H1 (cell line): ENCODE data around the gene SLC30A3. TPM values are rescaled to one million over a fixed set of nuclear protein-coding genes. Genes with fewer than 3 reads are reported as not detected.

Experiments used
- CHD7 ChIP-seq: fragments of 300-600 bp; sonication (generic); IDR thresholded peaks from 2 replicates; pipeline ENCODE4 v1.7.1; 2012; ENCODE audit warnings: low read length, moderate library complexity, mild to moderate bottlenecking, inconsistent platforms; ENCODE audit not compliant: insufficient replicate concordance
- polyA plus RNA-seq, 7 experiments: library from polyadenylated mRNA; depleted of rRNA in 3 of 7; stranded (reverse) in 5 of 7; unstranded in 2 of 7; fragments of >200 nt in 5 of 7; fragments of 200-250 nt in 2 of 7; gene quantifications; 1 replicate in 5 of 7; 2 replicates in 1 of 7; 4 replicates in 1 of 7; pipeline versions ENCODE4 v1.2.1 to v1.2.3, GENCODE V29; 2011 to 2013; ENCODE audit warnings: missing spikeins in 2 of 7, mixed read lengths in 2 of 7
- total RNA-seq: library from RNA; stranded (reverse); fragmentation: NEBNext Ultra II Directional; extraction: Animal tissue kit (Norgen Biotek cat#: 25700); gene quantifications from 2 replicates; pipeline ENCODE4 v1.2.1, GENCODE V29; 2021

SLC30A3 gene
- total and polyA plus RNA-seq, 2 of the 8 experiments (the other 6 are each of a cell fraction or from before 2014, with no cell fraction given), result 15.2 to 30.7 TPM

GRCh38 chr2:27280826-27281225, 18.0 kb upstream of the SLC30A3 start (continued):
- TF ChIP-seq CHD7, result no peak
- TF ChIP-seq, all 59 proteins: peak for 0
